HCT116 (cell line): ENCODE measurements around the gene NCKAP5.

Experiments
- ATF3 ChIP-seq: IDR thresholded peaks from 2 replicates; pipeline ENCODE4 v1.6.1; 2012
- CBX3 ChIP-seq: IDR thresholded peaks from 2 replicates; pipeline ENCODE4 v1.6.1; 2012; ENCODE audit warnings: low read depth
- EZH2 ChIP-seq: fragments of 200-600 bp; sonication (generic); IDR thresholded peaks from 2 replicates; pipeline ENCODE4 v1.6.1; 2017; ENCODE audit warnings: antibody characterized with exemption, mixed run types
- FOSL1 ChIP-seq: IDR thresholded peaks from 2 replicates; pipeline ENCODE4 v1.6.1; 2012; ENCODE audit warnings: low read depth
- JUND ChIP-seq: IDR thresholded peaks from 2 replicates; pipeline ENCODE4 v1.6.1; 2012
- POLR2AphosphoS5 ChIP-seq: IDR thresholded peaks from 2 replicates; pipeline ENCODE4 v1.6.1; 2011; ENCODE audit warnings: mild to moderate bottlenecking, low read depth, low read length, moderate library complexity
- RAD21 ChIP-seq: IDR thresholded peaks from 2 replicates; pipeline ENCODE4 v1.6.1; 2012; ENCODE audit warnings: low read depth, mild to moderate bottlenecking
- TF ChIP-seq, protein P1 (sequence below), 3 experiments: fragments of 200-600 bp in 1 of 3; sonication (generic) in 1 of 3; IDR thresholded peaks in 2 of 3; conservative IDR thresholded peaks in 1 of 3; 2 replicates each; pipeline ENCODE4 v1.5.1; 2012 to 2017; ENCODE audit warnings: low read depth in 2 of 3, low read length in 2 of 3, antibody characterized with exemption in 1 of 3, borderline replicate concordance in 1 of 3, control low read depth in 1 of 3, mild to moderate bottlenecking in 1 of 3, mixed read lengths in 1 of 3, mixed run types in 1 of 3, moderate library complexity in 1 of 3; ENCODE audit not compliant: insufficient read depth in 1 of 3
- TF ChIP-seq, protein P2 (sequence below): IDR thresholded peaks from 2 replicates; pipeline ENCODE4 v1.6.1; 2012; ENCODE audit warnings: low read depth

DNA sequence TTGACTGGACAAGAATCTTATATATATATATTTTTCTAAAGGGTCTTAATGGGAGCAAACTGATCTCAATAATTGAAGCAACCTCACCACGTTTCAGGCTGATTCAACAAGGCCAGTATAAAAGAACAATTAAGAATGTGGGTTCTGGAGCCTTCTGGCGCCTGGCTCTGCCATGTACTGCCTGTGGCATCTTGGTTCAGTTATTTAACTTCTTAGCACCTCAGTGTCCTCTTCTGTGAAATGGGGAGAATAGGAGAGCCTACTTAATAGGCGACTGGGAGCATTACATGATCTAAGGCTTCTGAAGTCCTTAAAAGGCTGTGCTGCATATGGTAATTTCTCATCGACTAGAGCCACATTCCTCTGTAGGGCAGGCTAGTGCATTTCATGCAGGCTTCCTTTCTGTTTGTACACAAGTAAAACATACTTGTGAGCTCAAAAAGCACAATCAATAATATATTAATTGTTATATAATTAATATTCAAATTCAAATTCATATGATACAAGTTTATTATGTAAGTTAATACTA, 779.9 kb downstream of the NCKAP5 start:
- TF ChIP-seq FOSL1 (no peak), RAD21 (no peak), ATF3 (no peak), EZH2 (no peak), JUND (no peak), CBX3 (no peak), POLR2AphosphoS5 (no peak)
- TF ChIP-seq, protein P1, sequence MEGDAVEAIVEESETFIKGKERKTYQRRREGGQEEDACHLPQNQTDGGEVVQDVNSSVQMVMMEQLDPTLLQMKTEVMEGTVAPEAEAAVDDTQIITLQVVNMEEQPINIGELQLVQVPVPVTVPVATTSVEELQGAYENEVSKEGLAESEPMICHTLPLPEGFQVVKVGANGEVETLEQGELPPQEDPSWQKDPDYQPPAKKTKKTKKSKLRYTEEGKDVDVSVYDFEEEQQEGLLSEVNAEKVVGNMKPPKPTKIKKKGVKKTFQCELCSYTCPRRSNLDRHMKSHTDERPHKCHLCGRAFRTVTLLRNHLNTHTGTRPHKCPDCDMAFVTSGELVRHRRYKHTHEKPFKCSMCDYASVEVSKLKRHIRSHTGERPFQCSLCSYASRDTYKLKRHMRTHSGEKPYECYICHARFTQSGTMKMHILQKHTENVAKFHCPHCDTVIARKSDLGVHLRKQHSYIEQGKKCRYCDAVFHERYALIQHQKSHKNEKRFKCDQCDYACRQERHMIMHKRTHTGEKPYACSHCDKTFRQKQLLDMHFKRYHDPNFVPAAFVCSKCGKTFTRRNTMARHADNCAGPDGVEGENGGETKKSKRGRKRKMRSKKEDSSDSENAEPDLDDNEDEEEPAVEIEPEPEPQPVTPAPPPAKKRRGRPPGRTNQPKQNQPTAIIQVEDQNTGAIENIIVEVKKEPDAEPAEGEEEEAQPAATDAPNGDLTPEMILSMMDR (IDR thresholded peaks at IDR 0.05 in 2 of 3, conservative IDR thresholded peaks at IDR 0.05 in 1 of 3; ENCODE audit: borderline replicate concordance in 1 of 3, insufficient read depth in 1 of 3, low read depth in 2 of 3, low read length in 2 of 3), result no peak
- TF ChIP-seq, protein P2, sequence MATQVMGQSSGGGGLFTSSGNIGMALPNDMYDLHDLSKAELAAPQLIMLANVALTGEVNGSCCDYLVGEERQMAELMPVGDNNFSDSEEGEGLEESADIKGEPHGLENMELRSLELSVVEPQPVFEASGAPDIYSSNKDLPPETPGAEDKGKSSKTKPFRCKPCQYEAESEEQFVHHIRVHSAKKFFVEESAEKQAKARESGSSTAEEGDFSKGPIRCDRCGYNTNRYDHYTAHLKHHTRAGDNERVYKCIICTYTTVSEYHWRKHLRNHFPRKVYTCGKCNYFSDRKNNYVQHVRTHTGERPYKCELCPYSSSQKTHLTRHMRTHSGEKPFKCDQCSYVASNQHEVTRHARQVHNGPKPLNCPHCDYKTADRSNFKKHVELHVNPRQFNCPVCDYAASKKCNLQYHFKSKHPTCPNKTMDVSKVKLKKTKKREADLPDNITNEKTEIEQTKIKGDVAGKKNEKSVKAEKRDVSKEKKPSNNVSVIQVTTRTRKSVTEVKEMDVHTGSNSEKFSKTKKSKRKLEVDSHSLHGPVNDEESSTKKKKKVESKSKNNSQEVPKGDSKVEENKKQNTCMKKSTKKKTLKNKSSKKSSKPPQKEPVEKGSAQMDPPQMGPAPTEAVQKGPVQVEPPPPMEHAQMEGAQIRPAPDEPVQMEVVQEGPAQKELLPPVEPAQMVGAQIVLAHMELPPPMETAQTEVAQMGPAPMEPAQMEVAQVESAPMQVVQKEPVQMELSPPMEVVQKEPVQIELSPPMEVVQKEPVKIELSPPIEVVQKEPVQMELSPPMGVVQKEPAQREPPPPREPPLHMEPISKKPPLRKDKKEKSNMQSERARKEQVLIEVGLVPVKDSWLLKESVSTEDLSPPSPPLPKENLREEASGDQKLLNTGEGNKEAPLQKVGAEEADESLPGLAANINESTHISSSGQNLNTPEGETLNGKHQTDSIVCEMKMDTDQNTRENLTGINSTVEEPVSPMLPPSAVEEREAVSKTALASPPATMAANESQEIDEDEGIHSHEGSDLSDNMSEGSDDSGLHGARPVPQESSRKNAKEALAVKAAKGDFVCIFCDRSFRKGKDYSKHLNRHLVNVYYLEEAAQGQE, result no peak
